Hair follicular keratinocyte (primary cell): Measurements from ENCODE around the gene GIPC1. TPM values are rescaled to one million over a fixed set of nuclear protein-coding genes. Genes with fewer than 3 reads are reported as not detected.

Experiments
- total RNA-seq: library from RNA; depleted of rRNA; stranded (reverse); fragments of >200 nt; gene quantifications from 2 replicates; pipeline ENCODE4 v1.2.3, GENCODE V29; 2015

Gene GIPC1, protein sequence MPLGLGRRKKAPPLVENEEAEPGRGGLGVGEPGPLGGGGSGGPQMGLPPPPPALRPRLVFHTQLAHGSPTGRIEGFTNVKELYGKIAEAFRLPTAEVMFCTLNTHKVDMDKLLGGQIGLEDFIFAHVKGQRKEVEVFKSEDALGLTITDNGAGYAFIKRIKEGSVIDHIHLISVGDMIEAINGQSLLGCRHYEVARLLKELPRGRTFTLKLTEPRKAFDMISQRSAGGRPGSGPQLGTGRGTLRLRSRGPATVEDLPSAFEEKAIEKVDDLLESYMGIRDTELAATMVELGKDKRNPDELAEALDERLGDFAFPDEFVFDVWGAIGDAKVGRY
- 179 and 181 TPM in 2 replicates for total RNA-seq

GRCh38 chr19:14496029-14496833, at the start of gene GIPC1:
TSS of gene GIPC1 (minus strand) at chr19:14496127. CDS start at chr19:14482976, 13,151 bp downstream.

DNA sequence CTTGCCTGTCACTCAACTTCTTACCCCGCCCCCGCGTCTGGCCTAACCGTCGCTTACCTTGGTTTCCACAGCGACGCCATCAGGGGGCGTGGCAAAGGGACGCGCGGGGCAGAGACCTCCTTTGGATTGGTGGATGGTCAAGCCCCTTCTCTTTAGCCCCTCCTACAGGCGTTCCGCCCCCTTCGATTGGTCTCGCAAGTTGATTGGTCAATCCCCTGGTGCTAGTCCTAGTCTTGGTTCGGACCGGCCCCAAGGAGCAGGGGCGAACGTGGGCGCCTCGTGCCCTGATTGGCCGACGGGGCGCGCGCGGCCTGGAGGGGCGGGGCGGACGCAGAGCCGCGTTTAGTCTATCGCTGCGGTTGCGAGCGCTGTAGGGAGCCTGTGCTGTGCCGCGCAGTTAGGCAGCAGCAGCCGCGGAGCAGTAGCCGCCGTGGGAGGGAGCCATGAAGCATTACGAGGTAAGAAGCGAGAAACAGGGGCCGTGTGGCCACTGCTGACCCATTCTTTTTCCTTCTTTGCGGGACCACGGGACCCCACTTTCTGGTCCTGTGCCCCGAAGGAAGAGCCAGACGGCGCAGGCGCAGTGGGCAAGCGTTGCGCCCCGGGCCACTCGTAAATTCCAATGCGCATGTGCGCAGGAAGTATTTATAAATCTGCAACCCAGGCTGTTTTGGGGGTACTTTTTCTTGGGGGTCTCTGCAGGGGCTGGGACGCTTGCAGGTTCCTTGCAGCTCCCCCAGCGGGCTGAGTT, 33.5 kb upstream of the GIPC1 start, which contains the start of gene TECR:
Gene TECR (plus strand): TSS at position 341 of the 751 bp plus-strand sequence. CDS start 103 bp downstream, at position 444.

DNA sequence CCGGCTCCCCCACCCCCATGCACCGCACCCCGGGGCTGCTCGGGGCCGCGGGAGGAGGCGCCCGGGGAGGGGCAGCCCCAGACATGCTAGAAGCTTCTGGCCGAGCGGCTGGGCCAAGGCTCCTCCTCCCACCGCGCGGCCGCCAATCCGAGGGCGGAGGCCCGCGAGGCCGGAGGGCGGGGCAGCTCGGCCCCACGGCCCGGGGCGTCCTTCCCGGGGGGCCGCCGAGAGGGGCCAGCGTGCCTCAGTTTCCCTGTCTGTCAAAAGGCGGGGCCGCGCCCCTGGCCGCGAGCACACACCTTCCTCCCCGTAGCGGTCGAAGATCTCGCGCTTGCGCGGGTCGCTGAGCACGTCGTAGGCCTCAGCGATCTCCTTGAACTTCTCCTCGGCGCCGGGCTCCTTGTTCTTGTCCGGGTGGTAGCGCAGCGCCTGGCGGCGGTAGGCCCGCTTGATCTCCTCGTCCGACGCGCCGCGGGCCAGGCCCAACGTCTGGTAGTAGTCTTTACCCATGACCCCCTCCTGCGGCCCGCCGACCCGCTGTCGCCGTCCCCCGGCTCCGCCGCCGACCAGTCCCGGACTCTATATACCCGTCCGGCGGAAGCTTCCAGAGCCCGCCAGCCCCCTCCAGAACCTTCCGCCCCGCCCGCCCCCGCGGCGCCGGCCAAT, 22.0 kb upstream of the GIPC1 start, which contains the start of gene DNAJB1:
Gene DNAJB1 (minus strand): TSS at position 558 of the 666 bp plus-strand sequence. CDS start 48 bp downstream, at position 510.

GRCh38 chr19:14475251-14476073, 20.5 kb downstream of the GIPC1 start, which contains the start of gene PTGER1:
TSS of gene PTGER1 (minus strand) at chr19:14475354. CDS start at chr19:14474320, 1,034 bp downstream.

DNA sequence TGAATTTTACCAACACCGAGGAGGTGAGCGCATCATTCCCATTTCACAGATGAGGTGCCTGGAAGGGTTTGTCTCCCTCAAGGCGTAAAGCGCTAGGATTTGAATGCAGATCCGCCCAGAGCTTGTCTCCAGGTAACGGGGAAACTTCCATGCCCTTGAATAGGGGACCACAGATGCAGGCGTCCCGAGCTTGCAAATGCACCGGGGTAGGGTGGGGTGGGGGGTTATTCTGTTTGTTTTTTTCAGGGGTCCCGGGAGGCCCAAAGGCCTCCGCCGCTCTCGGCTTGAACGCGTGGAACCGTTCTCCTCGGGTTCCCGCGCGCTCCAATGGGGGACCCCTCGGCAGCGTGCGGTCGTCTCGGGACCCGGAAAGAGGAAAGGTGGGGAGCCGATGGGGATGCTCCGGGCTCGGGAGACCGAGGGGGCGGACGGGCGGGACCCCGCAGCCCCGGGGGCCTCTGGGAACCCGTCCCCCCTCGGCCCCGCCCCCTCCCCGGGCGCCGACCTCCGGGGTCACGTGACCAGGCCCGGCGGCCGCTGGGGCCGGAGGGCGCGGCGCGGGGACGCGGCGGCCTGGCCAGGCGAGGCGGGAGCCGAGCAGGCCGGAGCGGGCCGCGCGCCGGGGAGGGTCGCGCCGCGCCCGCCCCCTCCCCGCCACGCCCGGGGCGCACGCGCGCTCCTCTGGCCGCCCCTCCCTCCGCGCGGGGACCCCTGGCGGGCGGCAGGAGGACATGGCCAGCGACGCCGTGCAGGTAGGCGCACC, 63.0 kb downstream of the GIPC1 start, which contains the start of gene PKN1:
Gene PKN1 (plus strand): TSS at position 516 of the 763 bp plus-strand sequence. CDS start 216 bp downstream, at position 732.

Other genes starting within 250 kb of the GIPC1 start
- gene ADGRE5, start 114.7 kb downstream of the GIPC1 start, total RNA-seq: 2.7 and 8.9 TPM in 2 replicates
- gene DDX39A, start 76.8 kb downstream of the GIPC1 start, total RNA-seq: 103 and 202 TPM in 2 replicates
- 5.6 and 6.9 TPM in 2 replicates for gene PKN1, start 62.8 kb downstream of the GIPC1 start, total RNA-seq
- gene PTGER1, start 20.8 kb downstream of the GIPC1 start, total RNA-seq: 0.78 TPM in 1 of 2 replicates, not detected in the other
- 100 and 107 TPM in 2 replicates for gene DNAJB1, start 22.3 kb upstream of the GIPC1 start, total RNA-seq
- 80.6 and 98.3 TPM in 2 replicates for gene TECR, start 33.5 kb upstream of the GIPC1 start, total RNA-seq
- 371 and 397 TPM in 2 replicates for gene NDUFB7, start 75.9 kb upstream of the GIPC1 start, total RNA-seq
- not detected in 2 replicates for gene CLEC17A, start 87.0 kb upstream of the GIPC1 start, total RNA-seq
- not detected in 2 replicates for gene ADGRE3, start 178.7 kb upstream of the GIPC1 start, total RNA-seq
- 3.2 and 5.1 TPM in 2 replicates for gene ZNF333, start 193.9 kb upstream of the GIPC1 start, total RNA-seq